GM13977 (cell line): ENCODE results near the gene TMC2.

Experiments
- DNase-seq: peaks from one replicate; pipeline ENCODE4 v3.0.0; 2012; ENCODE audit warnings: low spot score
- CTCF ChIP-seq: IDR thresholded peaks from 2 replicates; pipeline ENCODE4 v1.5.1; 2012; ENCODE audit warnings: mild to moderate bottlenecking, control low read depth; ENCODE audit not compliant: insufficient read depth; ENCODE audit errors: extremely low read depth, missing control alignments
- in situ Hi-C: fragments of 300-500 bp; cut with MboI; formaldehyde crosslinking; loops from one replicate; pipeline ENCODE4 v1.12.0; 2022; ENCODE audit warnings: low sequenced_read_pairs, low pct_unique_long_range_greater_than_20kb, mixed read lengths, inconsistent platforms; ENCODE audit not compliant: unreplicated experiment

TMC2 gene

GRCh38 chr20:2610326-2610725 lies 74.0 kb downstream of the TMC2 start:
- in situ Hi-C loops, result no loop called here
- DNase-seq, result no peak
- TF ChIP-seq CTCF, result no peak

GRCh38 chr20:2610941-2611720 lies 74.8 kb downstream of the TMC2 start:
- in situ Hi-C loops, result no loop called here
- no peak for DNase-seq
- no peak for TF ChIP-seq CTCF

- DNase-seq, result no peak
- in situ Hi-C loops, result no loop called here
- TF ChIP-seq CTCF, result no peak
These were observed 75.7 kb downstream of the TMC2 start for GRCh38 chr20:2612073-2612472.

GRCh38 chr20:2616634-2617033 lies 80.3 kb downstream of the TMC2 start:
- in situ Hi-C loops, result no loop called here
- TF ChIP-seq CTCF, result no peak
- DNase-seq, result no peak

GRCh38 chr20:2617099-2617714 lies 80.8 kb downstream of the TMC2 start:
- in situ Hi-C loops, result no loop called here
- peak; percentile 28 for DNase-seq
- no peak for TF ChIP-seq CTCF

- TF ChIP-seq CTCF, result no peak
- in situ Hi-C loops, result no loop called here
- DNase-seq, result no peak
These were observed 82.4 kb downstream of the TMC2 start for GRCh38 chr20:2618815-2619214.
